Skeletal muscle cell (primary cell): ENCODE data around the gene STK36.
"Not testable (repeated sequence)": the region's sequence is repeated elsewhere in the genome, so short reads cannot be mapped to it uniquely, and the experiment has no call there.

Experiments
- DNase-seq: peaks from one replicate; pipeline ENCODE4 v3.0.0-alpha.2; 2010; ENCODE audit warnings: low read depth
- H3K4me3 ChIP-seq: 2 replicates; pipeline ENCODE4 v1.5.1; 2011; ENCODE audit warnings: low read depth, mild to moderate bottlenecking, control low read depth, low read length, moderate library complexity

Gene STK36

GRCh38 chr2:218659258-218659987 is 12.5 kb upstream of the STK36 start, which contains the start of the genes BCS1L and ZNF142:
Gene BCS1L (plus strand): TSS chr2:218659683. CDS start chr2:218660988, 1,305 bp downstream.
Gene ZNF142 (minus strand): TSS chr2:218659623. CDS start chr2:218656429, 3,194 bp downstream.
- peak within 1 kb of the TSS; percentile 94 for H3K4me3 ChIP-seq
- peak; percentile 66 for DNase-seq

GRCh38 chr2:218659988-218660358 is 11.9 kb upstream of the STK36 start:
- no peak for DNase-seq
- H3K4me3 ChIP-seq, result peak overlapping the region; percentile 94

GRCh38 chr2:218662377-218662776 is 9.5 kb upstream of the STK36 start:
- H3K4me3 ChIP-seq, result no peak overlapping the region
- DNase-seq, result no peak

- H3K4me3 ChIP-seq, result no peak overlapping the region
- DNase-seq, result no peak
Observed at GRCh38 chr2:218662827-218663226, 9.1 kb upstream of the STK36 start.

GRCh38 chr2:218663901-218664300 is 8.0 kb upstream of the STK36 start:
- DNase-seq, result no peak

GRCh38 chr2:218664653-218665052 is 7.2 kb upstream of the STK36 start:
- no peak overlapping the region for H3K4me3 ChIP-seq
- no peak for DNase-seq

More at GRCh38 chr2:218663901-218664300, 8.0 kb upstream of the STK36 start:
- no peak overlapping the region for H3K4me3 ChIP-seq

- DNase-seq, result no peak
Observed at GRCh38 chr2:218671097-218671653, 711 bp upstream of the STK36 start.

GRCh38 chr2:218679119-218679518 is 7.2 kb downstream of the STK36 start:
- no peak overlapping the region for H3K4me3 ChIP-seq

More at GRCh38 chr2:218671097-218671653, 711 bp upstream of the STK36 start:
- peak overlapping the region; percentile 88 for H3K4me3 ChIP-seq

GRCh38 chr2:218680061-218680460 is 8.2 kb downstream of the STK36 start:
- no peak overlapping the region for H3K4me3 ChIP-seq
- DNase-seq, result no peak

More at GRCh38 chr2:218679119-218679518, 7.2 kb downstream of the STK36 start:
- no peak for DNase-seq

GRCh38 chr2:218687400-218688060 is 15.6 kb downstream of the STK36 start:
- H3K4me3 ChIP-seq, DNase-seq: not testable (repeated sequence)

GRCh38 chr2:218691234-218691633 is 19.3 kb downstream of the STK36 start:
- H3K4me3 ChIP-seq, result no peak overlapping the region
- DNase-seq, result no peak

- DNase-seq, result no peak
- no peak overlapping the region for H3K4me3 ChIP-seq
Observed at GRCh38 chr2:218694405-218695145, 22.7 kb downstream of the STK36 start.

- no peak for DNase-seq
- no peak overlapping the region for H3K4me3 ChIP-seq
Observed at GRCh38 chr2:218698885-218699284, 27.0 kb downstream of the STK36 start.

GRCh38 chr2:218701806-218702205 is 29.9 kb downstream of the STK36 start:
- no peak overlapping the region for H3K4me3 ChIP-seq
- DNase-seq, result no peak

GRCh38 chr2:218703341-218703740 is 31.5 kb downstream of the STK36 start:
- no peak for DNase-seq
- no peak overlapping the region for H3K4me3 ChIP-seq

- DNase-seq, result no peak
- no peak overlapping the region for H3K4me3 ChIP-seq
Observed at GRCh38 chr2:218708086-218708485, 36.2 kb downstream of the STK36 start.

GRCh38 chr2:218709908-218710307 is 38.0 kb downstream of the STK36 start:
- no peak for DNase-seq
- H3K4me3 ChIP-seq, result peak overlapping the region; percentile 94

GRCh38 chr2:218710334-218710686 is 38.4 kb downstream of the STK36 start:
- peak overlapping the region; percentile 94 for H3K4me3 ChIP-seq

GRCh38 chr2:218710687-218711549 is 39.0 kb downstream of the STK36 start, which contains the start of gene TTLL4:
Gene TTLL4 (plus strand): TSS chr2:218710835. CDS start chr2:218737677, 26,842 bp downstream.
- peak within 1 kb of the TSS; percentile 94 for H3K4me3 ChIP-seq
- peak; percentile 77 for DNase-seq

More at GRCh38 chr2:218710334-218710686, 38.4 kb downstream of the STK36 start:
- DNase-seq, result no peak
